ENCODE data around the gene NAGS.

DNA sequence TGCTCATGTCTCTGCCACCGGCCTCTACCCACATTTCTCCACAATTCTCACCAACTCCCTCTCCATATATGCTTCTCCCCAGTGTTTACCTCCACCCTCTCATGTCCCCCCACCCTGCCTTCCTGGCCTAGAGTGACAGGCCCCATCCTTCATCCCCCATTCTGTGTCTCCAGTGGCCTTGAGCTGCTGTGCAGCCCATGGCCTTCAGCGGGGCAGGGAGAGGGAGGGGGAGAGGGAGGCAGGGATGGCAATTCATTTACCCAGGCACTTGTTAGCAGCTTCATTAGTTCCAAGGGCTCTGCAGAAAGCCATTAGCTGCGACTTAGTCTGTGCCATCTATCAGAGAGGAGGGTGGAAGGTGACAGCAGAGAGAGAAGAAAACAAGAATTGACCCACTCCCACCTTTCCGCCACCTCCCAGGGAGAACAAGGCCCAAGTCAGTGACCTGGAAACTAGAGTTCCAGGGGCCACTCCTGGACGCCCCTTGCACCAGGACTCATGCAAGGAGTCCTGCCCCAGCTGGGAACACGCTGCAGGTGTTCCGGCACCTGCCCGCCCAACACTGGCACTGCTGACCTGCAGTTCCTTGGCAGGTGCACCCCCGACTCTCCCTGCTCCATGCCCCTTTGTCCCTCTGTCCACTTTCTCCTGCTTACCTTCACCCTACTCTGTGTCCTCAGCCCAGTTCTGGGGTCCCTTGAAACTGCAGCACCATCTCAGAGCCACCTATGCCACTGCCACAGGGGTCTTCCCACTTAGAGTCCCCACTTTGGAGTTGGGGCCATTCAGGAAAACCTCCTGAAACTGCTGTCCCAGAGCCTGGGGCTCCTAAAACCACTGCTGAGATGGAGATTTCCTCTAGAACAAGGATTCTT lies 27.2 kb upstream of the NAGS start:
- TF ChIP-seq, protein P1, sequence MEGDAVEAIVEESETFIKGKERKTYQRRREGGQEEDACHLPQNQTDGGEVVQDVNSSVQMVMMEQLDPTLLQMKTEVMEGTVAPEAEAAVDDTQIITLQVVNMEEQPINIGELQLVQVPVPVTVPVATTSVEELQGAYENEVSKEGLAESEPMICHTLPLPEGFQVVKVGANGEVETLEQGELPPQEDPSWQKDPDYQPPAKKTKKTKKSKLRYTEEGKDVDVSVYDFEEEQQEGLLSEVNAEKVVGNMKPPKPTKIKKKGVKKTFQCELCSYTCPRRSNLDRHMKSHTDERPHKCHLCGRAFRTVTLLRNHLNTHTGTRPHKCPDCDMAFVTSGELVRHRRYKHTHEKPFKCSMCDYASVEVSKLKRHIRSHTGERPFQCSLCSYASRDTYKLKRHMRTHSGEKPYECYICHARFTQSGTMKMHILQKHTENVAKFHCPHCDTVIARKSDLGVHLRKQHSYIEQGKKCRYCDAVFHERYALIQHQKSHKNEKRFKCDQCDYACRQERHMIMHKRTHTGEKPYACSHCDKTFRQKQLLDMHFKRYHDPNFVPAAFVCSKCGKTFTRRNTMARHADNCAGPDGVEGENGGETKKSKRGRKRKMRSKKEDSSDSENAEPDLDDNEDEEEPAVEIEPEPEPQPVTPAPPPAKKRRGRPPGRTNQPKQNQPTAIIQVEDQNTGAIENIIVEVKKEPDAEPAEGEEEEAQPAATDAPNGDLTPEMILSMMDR (IDR thresholded peaks at IDR 0.05): no peak
- TF ChIP-seq POLR2AphosphoS5 (IDR thresholded peaks at IDR 0.05) (no peak), POLR2A (IDR thresholded peaks at IDR 0.05) (no peak)
